NCI-H2107 treated with DMSO at 0.1 percent for 48 hours (cell line): ENCODE data around the gene SNRNP35.
A peak's percentile ranks its signal among the peaks of the same experiment; 100 is the strongest.
"Not testable (repeated sequence)": the region's sequence is repeated elsewhere in the genome, so short reads cannot be mapped to it uniquely, and the experiment has no call there.

Experiments
- DNase-seq: peaks from one replicate; lab custom pipeline; 2025; ENCODE audit not compliant: unreplicated experiment; lab: John Stamatoyannopoulos, UW

Gene SNRNP35

GRCh38 chr12:123457980-123458779 is at the start of gene SNRNP35:
Gene SNRNP35, plus strand, starts transcription at chr12:123458139. Its CDS starts 7,402 bp downstream, at chr12:123465541.
- DNase-seq: peak; percentile 89

- not testable (repeated sequence) for DNase-seq
These were observed 49.3 kb upstream of the SNRNP35 start for GRCh38 chr12:123408619-123409018.

- not testable (repeated sequence) for DNase-seq
These were observed 48.5 kb upstream of the SNRNP35 start for GRCh38 chr12:123409284-123410040.

- DNase-seq: no peak
These were observed 47.9 kb upstream of the SNRNP35 start for GRCh38 chr12:123410041-123410412.

GRCh38 chr12:123421314-123421713 is 36.6 kb upstream of the SNRNP35 start:
- DNase-seq: no peak

- DNase-seq: no peak
These were observed 30.7 kb upstream of the SNRNP35 start for GRCh38 chr12:123427036-123427769.

- DNase-seq: no peak
These were observed 29.3 kb upstream of the SNRNP35 start for GRCh38 chr12:123428591-123428990.

GRCh38 chr12:123429101-123429500 is 28.8 kb upstream of the SNRNP35 start:
- not testable (repeated sequence) for DNase-seq

GRCh38 chr12:123431951-123432817 is 25.8 kb upstream of the SNRNP35 start:
- not testable (repeated sequence) for DNase-seq

- no peak for DNase-seq
These were observed 24.3 kb upstream of the SNRNP35 start for GRCh38 chr12:123433615-123434014.

- no peak for DNase-seq
These were observed 22.3 kb upstream of the SNRNP35 start for GRCh38 chr12:123435636-123436016.

- DNase-seq: peak; percentile 13
These were observed 21.6 kb upstream of the SNRNP35 start, which contains the start of gene RILPL2 for GRCh38 chr12:123436017-123436964. Gene RILPL2, minus strand, starts transcription at chr12:123436684. Its CDS starts 264 bp downstream, at chr12:123436420.

GRCh38 chr12:123441523-123442164 is 16.3 kb upstream of the SNRNP35 start:
- DNase-seq: no peak

- no peak for DNase-seq
These were observed 15.2 kb upstream of the SNRNP35 start for GRCh38 chr12:123442774-123443173.

- peak; percentile 22 for DNase-seq
These were observed 13.6 kb upstream of the SNRNP35 start for GRCh38 chr12:123444092-123445026.

- DNase-seq: no peak
These were observed 12.3 kb upstream of the SNRNP35 start for GRCh38 chr12:123445388-123446332.

GRCh38 chr12:123446333-123446713 is 11.6 kb upstream of the SNRNP35 start:
- DNase-seq: no peak
